ENCODE measurements around the gene SAP130. TPM values are rescaled to one million over a fixed set of nuclear protein-coding genes. Genes with fewer than 3 reads are reported as not detected.

SAP130 gene
- total RNA-seq, 1 experiment from 2014 or later = 3.5 TPM

- no peak for DNase-seq (ENCODE audit: low read depth)
- in situ Hi-C loops (cut with HindIII; ENCODE audit: low pct_unique_long_range_greater_than_20kb, low sequenced_read_pairs) = no loop called here
These were observed 59.1 kb downstream of the SAP130 start for GRCh38 chr2:127968610-127969339.

- in situ Hi-C loops (cut with HindIII; ENCODE audit: low pct_unique_long_range_greater_than_20kb, low sequenced_read_pairs) = no loop called here
These were observed 66.1 kb downstream of the SAP130 start for GRCh38 chr2:127961729-127962128.

GRCh38 chr2:127957240-127957639 is 70.6 kb downstream of the SAP130 start:
- in situ Hi-C loops (cut with HindIII; ENCODE audit: low pct_unique_long_range_greater_than_20kb, low sequenced_read_pairs) = no loop called here
- no peak for DNase-seq (ENCODE audit: low read depth)

More at GRCh38 chr2:127961729-127962128, 66.1 kb downstream of the SAP130 start:
- no peak for DNase-seq (ENCODE audit: low read depth)

GRCh38 chr2:127954857-127955256 is 73.0 kb downstream of the SAP130 start:
- DNase-seq (ENCODE audit: low read depth) = no peak
- in situ Hi-C loops (cut with HindIII; ENCODE audit: low pct_unique_long_range_greater_than_20kb, low sequenced_read_pairs) = no loop called here

- DNase-seq (ENCODE audit: low read depth) = no peak
- in situ Hi-C loops (cut with HindIII; ENCODE audit: low pct_unique_long_range_greater_than_20kb, low sequenced_read_pairs) = no loop called here
These were observed 74.0 kb downstream of the SAP130 start for GRCh38 chr2:127953849-127954248.

- in situ Hi-C loops (cut with HindIII; ENCODE audit: low pct_unique_long_range_greater_than_20kb, low sequenced_read_pairs) = no loop called here
- no peak for DNase-seq (ENCODE audit: low read depth)
These were observed 74.6 kb downstream of the SAP130 start for GRCh38 chr2:127953128-127953718.

GRCh38 chr2:127951026-127951425 is 76.8 kb downstream of the SAP130 start:
- DNase-seq (ENCODE audit: low read depth) = no peak
- in situ Hi-C loops (cut with HindIII; ENCODE audit: low pct_unique_long_range_greater_than_20kb, low sequenced_read_pairs) = no loop called here

GRCh38 chr2:127950264-127950663 is 77.6 kb downstream of the SAP130 start:
- no peak for DNase-seq (ENCODE audit: low read depth)
- in situ Hi-C loops (cut with HindIII; ENCODE audit: low pct_unique_long_range_greater_than_20kb, low sequenced_read_pairs) = no loop called here

GRCh38 chr2:127945281-127945680 is 82.6 kb downstream of the SAP130 start:
- no peak for DNase-seq (ENCODE audit: low read depth)
- in situ Hi-C loops (cut with HindIII; ENCODE audit: low pct_unique_long_range_greater_than_20kb, low sequenced_read_pairs) = no loop called here

- no peak for DNase-seq (ENCODE audit: low read depth)
- in situ Hi-C loops (cut with HindIII; ENCODE audit: low pct_unique_long_range_greater_than_20kb, low sequenced_read_pairs) = no loop called here
These were observed 84.7 kb downstream of the SAP130 start for GRCh38 chr2:127943186-127943585.

GRCh38 chr2:127942002-127942401 is 85.9 kb downstream of the SAP130 start:
- DNase-seq (ENCODE audit: low read depth) = no peak
- in situ Hi-C loops (cut with HindIII; ENCODE audit: low pct_unique_long_range_greater_than_20kb, low sequenced_read_pairs) = no loop called here

GRCh38 chr2:127941461-127941860 is 86.4 kb downstream of the SAP130 start:
- no peak for DNase-seq (ENCODE audit: low read depth)
- in situ Hi-C loops (cut with HindIII; ENCODE audit: low pct_unique_long_range_greater_than_20kb, low sequenced_read_pairs) = no loop called here

- DNase-seq (ENCODE audit: low read depth) = no peak
- in situ Hi-C loops (cut with HindIII; ENCODE audit: low pct_unique_long_range_greater_than_20kb, low sequenced_read_pairs) = no loop called here
These were observed 87.2 kb downstream of the SAP130 start for GRCh38 chr2:127940641-127941040.

GRCh38 chr2:127935337-127935736 is 92.5 kb downstream of the SAP130 start:
- DNase-seq (ENCODE audit: low read depth) = no peak
- in situ Hi-C loops (cut with HindIII; ENCODE audit: low pct_unique_long_range_greater_than_20kb, low sequenced_read_pairs) = no loop called here

GRCh38 chr2:127932199-127932876 is 95.5 kb downstream of the SAP130 start:
- DNase-seq (ENCODE audit: low read depth) = peak; percentile 16
- in situ Hi-C loops (cut with HindIII; ENCODE audit: low pct_unique_long_range_greater_than_20kb, low sequenced_read_pairs) = no loop called here

GRCh38 chr2:127929449-127929848 is 98.4 kb downstream of the SAP130 start:
- DNase-seq (ENCODE audit: low read depth) = no peak
- in situ Hi-C loops (cut with HindIII; ENCODE audit: low pct_unique_long_range_greater_than_20kb, low sequenced_read_pairs) = no loop called here

- DNase-seq (ENCODE audit: low read depth) = no peak
- in situ Hi-C loops (cut with HindIII; ENCODE audit: low pct_unique_long_range_greater_than_20kb, low sequenced_read_pairs) = no loop called here
These were observed 100.5 kb downstream of the SAP130 start for GRCh38 chr2:127927384-127927783.

GRCh38 chr2:127917916-127918315 is 109.9 kb downstream of the SAP130 start:
- in situ Hi-C loops (cut with HindIII; ENCODE audit: low pct_unique_long_range_greater_than_20kb, low sequenced_read_pairs) = no loop called here
- DNase-seq (ENCODE audit: low read depth) = no peak

- in situ Hi-C loops (cut with HindIII; ENCODE audit: low pct_unique_long_range_greater_than_20kb, low sequenced_read_pairs) = no loop called here
- no peak for DNase-seq (ENCODE audit: low read depth)
These were observed 113.9 kb downstream of the SAP130 start for GRCh38 chr2:127913808-127914457.

Measured in Caki2 (cell line).